Measurements from ENCODE around the gene LRRC36.

Gene LRRC36

GRCh38 chr16:67296420-67296819 lies 30.2 kb upstream of the LRRC36 start:
- no peak for DNase-seq

- no peak for DNase-seq
Observed at GRCh38 chr16:67298277-67298676, 28.3 kb upstream of the LRRC36 start.

GRCh38 chr16:67299269-67299668 lies 27.3 kb upstream of the LRRC36 start:
- DNase-seq: no peak

GRCh38 chr16:67301080-67301782 lies 25.4 kb upstream of the LRRC36 start:
- no peak for DNase-seq

DNA sequence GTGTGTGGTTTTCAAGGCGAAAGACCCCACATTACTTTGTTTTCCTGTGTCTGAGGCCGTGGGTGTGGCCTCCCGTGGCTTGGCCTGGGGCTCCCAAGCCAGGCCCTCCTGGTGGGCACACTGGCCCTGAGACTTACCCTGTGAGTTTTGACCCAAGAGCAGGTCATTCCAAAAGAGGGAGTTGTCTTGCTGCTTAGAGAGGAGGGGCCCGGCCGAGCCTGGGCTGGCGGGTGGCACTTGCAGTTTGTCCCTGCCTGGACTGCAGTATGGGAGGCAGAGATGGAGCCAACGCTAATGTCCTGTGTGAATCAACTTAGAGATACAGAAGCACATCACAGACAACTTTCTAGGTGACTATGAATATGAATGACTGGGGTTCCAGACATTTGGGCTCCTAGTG lies 24.5 kb upstream of the LRRC36 start:
- no peak for DNase-seq

- DNase-seq: no peak
Observed at GRCh38 chr16:67302970-67303369, 23.6 kb upstream of the LRRC36 start.

DNA sequence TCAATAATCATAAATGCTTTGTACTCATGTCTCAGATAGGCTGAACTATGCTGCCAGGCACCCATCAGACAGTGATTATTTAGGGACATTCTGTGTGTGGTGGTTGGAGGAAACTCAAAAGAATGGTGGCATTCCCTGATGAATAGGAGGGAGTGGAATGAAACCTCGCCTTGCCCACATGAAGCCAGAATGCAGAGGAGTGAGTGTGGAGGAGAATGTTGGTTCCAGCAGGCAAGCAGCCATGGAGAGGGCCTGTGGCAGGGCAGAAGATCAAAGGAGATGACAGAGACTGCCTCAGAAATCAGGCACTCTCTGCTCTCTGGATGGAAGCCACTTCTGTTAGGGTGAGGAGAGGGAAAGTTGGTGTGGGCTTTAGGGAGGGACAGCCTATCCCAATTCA lies 22.6 kb upstream of the LRRC36 start:
- DNase-seq: no peak

DNA sequence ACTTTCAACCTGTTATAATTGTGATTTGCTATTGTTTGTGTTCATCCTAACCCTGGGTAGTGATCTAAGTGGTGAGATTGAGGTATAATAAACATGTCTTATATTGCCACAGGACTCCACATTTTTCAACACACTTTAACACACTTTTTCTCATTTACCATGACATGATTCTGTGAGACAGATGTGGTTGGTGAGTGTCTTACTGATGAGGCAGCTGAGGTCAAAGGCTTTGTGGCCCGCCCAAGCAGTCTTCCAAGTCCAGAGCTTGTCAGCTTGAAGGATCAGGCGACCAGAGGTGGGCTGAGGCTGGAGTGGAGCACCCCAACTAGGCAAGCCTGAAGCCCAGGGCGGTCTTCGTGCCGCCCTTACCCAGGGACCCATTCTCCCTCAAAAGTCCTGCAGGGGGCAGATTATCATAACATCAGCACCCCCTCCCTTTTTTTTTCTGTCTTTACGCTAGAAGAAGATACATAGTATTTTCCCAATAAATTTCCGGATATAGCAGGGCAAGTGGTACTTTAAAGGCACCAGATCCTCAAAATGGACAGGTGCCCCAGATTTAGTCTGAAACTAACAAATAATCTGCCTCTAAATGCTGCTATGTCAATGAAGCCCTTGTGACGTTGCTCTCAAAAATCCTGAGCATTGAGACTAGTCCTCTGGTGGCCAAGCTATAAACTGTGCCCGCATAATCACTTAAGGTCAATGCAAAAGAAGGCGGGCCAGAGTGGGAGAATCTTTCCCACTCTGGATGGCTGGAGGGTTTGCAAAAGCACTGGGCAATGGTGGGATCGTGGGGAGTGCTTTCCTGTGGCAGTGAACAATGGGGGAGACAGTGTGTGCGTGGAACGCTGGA lies 21.2 kb upstream of the LRRC36 start:
- no peak for DNase-seq

- no peak for DNase-seq
Observed at GRCh38 chr16:67310561-67310960, 16.1 kb upstream of the LRRC36 start.

DNA sequence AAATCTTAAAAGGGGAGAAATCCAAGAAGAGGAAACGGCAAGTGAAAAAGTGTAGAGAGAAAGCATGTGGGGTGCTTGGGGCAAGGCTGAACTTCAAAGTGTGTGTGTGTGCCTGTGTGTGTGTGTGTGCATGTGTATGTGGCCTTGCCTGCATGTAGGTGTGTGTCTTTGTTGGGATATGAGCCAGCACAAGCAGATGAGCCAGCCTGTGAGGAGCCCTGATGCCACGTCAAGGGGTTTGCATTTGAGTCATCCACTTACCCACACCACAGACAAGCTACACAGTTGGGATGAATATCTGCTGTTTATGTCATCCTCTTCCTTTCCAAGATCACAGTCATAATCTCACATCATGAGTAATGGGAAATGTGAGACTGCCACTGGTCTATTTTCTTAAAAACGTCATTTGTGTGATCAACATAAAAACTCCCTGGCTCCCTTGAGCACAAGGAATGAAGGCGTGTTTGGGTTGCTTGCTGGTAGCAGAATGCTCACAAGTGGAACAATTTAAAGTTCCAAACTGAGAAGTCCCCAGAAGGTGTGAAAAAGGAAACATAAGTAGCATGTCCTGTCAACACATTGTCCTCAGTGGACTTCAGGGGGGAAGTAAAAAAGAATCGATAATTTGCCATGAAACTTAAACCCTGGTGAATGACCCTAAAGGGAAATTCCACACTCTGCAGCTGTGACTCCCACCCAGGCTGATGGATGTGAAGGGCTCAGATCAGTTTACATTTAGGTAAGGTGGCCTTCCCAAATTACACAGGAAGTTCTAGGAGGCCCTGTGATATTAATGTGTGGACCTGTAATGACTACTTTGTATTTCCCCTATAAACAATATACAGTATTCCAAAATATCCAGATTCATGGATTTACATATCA lies 14.8 kb upstream of the LRRC36 start:
- no peak for DNase-seq

DNA sequence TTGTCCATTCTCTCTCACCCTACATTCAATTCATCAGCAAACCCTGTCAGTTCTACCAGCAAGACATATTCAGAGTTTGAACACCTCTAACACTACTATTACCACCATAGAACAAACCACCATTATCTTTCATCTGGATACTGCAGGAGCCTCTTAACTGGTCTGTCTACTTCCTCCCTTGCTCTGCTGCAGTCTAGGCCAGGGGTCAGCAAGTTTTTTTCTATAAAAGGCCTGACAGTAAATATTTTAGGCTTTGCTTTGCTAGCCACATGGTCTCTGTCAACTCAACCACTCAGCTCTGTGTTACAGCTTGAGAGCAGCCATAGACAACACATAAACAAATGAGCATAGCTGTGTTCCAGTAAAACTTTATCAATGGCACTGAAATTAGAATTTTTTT lies 13.9 kb upstream of the LRRC36 start:
- DNase-seq: no peak

DNA sequence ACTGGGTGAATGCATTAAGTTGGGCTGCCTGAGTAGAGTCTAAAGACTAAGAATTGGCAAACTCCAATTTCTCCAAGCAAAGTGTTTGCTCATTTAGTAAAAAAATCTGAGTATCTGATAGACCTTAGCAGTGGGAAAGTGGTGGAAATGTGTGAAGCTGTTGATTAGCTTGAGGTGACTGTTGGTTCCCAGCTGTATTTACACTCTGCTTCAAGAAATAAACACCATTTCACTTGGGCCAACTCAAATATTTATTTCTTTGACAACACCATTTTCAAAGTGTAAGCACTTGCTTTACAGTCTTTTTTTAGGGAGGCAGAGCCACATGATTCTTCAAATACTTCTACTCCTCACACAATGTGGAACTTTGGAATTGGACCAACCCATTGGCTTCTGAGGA lies 8.8 kb upstream of the LRRC36 start:
- no peak for DNase-seq

- no peak for DNase-seq
Observed at GRCh38 chr16:67326115-67326471, 522 bp upstream of the LRRC36 start.

DNA sequence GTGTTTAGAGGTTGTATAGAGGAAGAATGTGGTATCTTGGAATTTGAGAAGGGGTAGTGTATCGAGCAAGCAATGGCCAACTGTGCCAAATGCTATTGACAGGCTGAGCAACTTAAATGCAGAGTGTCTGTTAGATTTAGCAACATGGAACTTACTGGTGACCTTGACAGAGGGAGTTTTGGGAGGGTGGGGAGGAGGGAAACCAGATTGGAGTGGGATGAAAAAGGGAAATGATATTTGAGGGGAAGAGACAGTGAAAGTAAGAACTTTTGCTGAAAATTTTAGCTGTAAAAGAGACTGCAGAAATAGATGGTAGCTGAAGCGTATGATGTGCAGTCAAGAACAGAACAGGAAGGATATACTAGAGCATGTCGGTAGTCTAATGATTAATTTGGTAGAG lies 1.1 kb downstream of the LRRC36 start:
- no peak for DNase-seq

DNA sequence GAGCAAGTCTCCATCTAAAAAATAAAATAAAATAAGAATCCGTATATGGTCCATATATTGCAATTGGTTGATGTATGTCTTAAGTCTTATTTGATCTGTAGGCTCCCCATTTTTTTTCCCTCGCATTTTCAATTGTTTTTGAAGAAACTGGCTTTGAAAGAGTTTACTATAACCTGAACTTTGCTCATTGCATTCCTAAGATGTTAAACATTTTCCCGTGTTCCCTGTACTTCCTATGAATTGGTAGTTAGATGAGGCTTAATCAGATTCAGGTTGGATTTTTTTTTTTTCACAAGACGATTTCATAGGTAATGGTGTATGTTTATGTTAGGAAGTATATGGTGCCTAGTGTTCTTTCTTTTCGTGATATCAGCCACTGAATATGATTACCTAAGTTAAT lies 3.3 kb downstream of the LRRC36 start:
- DNase-seq: no peak

GRCh38 chr16:67333315-67333714 lies 6.7 kb downstream of the LRRC36 start:
- DNase-seq: no peak

DNA sequence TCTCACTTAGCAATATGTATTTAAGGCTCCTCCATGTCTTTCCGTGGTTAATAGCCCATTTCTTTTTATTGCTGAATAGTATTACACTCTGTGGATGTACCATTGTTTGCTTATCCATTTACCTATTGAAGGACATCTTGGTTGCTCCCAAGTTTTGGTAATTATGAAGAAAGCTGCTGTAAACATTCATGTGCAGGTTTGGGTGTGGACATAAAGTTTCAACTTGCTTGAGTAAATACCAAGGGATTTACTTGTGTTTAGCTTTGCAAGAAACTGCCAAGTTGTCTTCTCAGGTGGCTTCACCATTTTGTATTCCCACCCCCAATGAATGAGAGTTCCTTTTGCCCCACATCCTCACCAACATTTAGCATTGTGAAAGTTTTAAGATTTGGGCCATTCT lies 9.5 kb downstream of the LRRC36 start:
- DNase-seq: no peak

DNA sequence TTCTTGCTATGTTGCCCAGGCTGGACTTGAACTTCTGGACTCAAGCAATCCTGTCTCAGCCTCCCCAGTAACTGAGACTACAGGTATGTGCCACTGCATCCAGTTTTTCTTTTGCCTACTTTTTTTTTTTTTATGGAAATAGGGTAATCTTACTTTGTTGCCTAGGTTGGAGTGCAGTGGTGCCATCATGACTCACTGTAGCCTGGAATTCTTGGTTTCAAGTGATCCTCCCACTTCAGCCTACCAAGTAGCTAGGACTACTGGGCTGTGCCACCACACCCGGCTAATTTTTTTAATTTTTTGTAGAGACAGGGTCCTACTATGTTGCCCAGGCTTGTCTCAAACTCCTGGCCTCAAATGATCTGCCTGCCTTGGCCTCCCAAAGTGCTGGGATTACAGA lies 10.0 kb downstream of the LRRC36 start:
- DNase-seq: no peak

- no peak for DNase-seq
Observed at GRCh38 chr16:67339453-67339852, 12.8 kb downstream of the LRRC36 start.

- DNase-seq: no peak
Observed at GRCh38 chr16:67341250-67341649, 14.6 kb downstream of the LRRC36 start.

GRCh38 chr16:67342616-67343015 lies 16.0 kb downstream of the LRRC36 start:
- no peak for DNase-seq

- DNase-seq: no peak
Observed at GRCh38 chr16:67345401-67345800, 18.8 kb downstream of the LRRC36 start.

DNA sequence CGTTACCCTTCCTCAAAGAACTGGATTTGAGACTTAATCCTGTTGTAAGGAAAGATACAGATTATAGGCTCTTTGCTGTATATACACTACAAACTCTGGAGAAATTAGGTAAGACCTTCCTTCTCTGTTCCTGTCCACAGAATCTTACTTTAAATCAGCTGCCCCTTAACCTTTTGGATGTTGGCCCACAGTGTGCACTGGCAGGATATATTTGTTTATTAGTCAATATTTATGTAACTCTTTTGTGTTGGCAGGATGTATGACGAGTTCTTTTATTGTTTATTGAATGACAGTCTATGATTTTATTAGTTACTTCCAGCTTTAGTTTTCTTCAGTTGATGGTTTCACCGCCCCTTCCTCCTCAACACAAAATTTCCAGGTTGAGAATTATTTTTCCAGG lies 19.7 kb downstream of the LRRC36 start:
- no peak for DNase-seq

GRCh38 chr16:67349172-67349571 lies 22.6 kb downstream of the LRRC36 start:
- peak; percentile 28 for DNase-seq

Data from NCI-H1436 (cell line).